HUES48 (cell line): Measurements from ENCODE around the gene WNT5B.
"Not testable (repeated sequence)": the region's sequence is repeated elsewhere in the genome, so short reads cannot be mapped to it uniquely, and the experiment has no call there.

ENCODE experiments used
- H3K27ac ChIP-seq: one replicate; pipeline ENCODE4 v1.7.0; 2013; ENCODE audit warnings: low read depth, low read length, inconsistent platforms
- H3K27me3 ChIP-seq: 2 replicates; pipeline ENCODE4 v1.6.1; 2013; ENCODE audit warnings: mild to moderate bottlenecking, low read length; ENCODE audit not compliant: control insufficient read depth, insufficient read depth
- H3K36me3 ChIP-seq: 2 replicates; pipeline ENCODE4 v1.6.1; 2013; ENCODE audit warnings: low read length; ENCODE audit not compliant: control insufficient read depth, insufficient read depth
- H3K4me1 ChIP-seq: 2 replicates; pipeline ENCODE4 v1.6.1; 2013; ENCODE audit warnings: mild to moderate bottlenecking, low read length; ENCODE audit not compliant: control insufficient read depth, insufficient read depth
- H3K4me3 ChIP-seq: 2 replicates; pipeline ENCODE4 v1.5.1; 2013; ENCODE audit warnings: mild to moderate bottlenecking, low read depth, low read length
- H3K9ac ChIP-seq: 2 replicates; pipeline ENCODE4 v1.6.1; 2013; ENCODE audit warnings: mild to moderate bottlenecking, low read depth, low read length, moderate library complexity
- H3K9me3 ChIP-seq: 2 replicates; pipeline ENCODE4 v1.6.1; 2013; ENCODE audit warnings: low read length; ENCODE audit not compliant: control insufficient read depth, insufficient read depth

Gene WNT5B

GRCh38 chr12:1591034-1591433, 38.0 kb upstream of the WNT5B start:
- no peaks in the 10 kb centered on the region for H3K36me3 ChIP-seq
- H3K27me3 ChIP-seq = peaks cover 84% of the 10 kb centered on the region
- H3K9ac ChIP-seq = no peak overlapping the region
- H3K9me3 ChIP-seq = no peaks in the 10 kb centered on the region
- peaks cover 58% of the 10 kb centered on the region for H3K4me1 ChIP-seq
- H3K4me3 ChIP-seq = peak overlapping the region; percentile 60
- peak overlapping the region; percentile 88 for H3K27ac ChIP-seq

GRCh38 chr12:1591543-1591942, 37.5 kb upstream of the WNT5B start:
- Histone ChIP-seq H3K27me3 (peaks cover 84% of the 10 kb centered on the region), H3K27ac (peak overlapping the region; percentile 48), H3K9ac (no peak overlapping the region), H3K4me1 (peaks cover 58% of the 10 kb centered on the region), H3K36me3 (no peaks in the 10 kb centered on the region), H3K9me3 (no peaks in the 10 kb centered on the region), H3K4me3 (peak overlapping the region; percentile 60; the same call in 1 of the 2 replicates)

- Histone ChIP-seq H3K9me3 (no peaks in the 10 kb centered on the region), H3K4me1 (peaks cover 53% of the 10 kb centered on the region), H3K27ac (peak overlapping the region; percentile 50), H3K27me3 (peaks cover 80% of the 10 kb centered on the region), H3K36me3 (no peaks in the 10 kb centered on the region), H3K4me3 (peak overlapping the region; percentile 73), H3K9ac (no peak overlapping the region)
Measured at GRCh38 chr12:1592444-1593173, 36.4 kb upstream of the WNT5B start.

DNA sequence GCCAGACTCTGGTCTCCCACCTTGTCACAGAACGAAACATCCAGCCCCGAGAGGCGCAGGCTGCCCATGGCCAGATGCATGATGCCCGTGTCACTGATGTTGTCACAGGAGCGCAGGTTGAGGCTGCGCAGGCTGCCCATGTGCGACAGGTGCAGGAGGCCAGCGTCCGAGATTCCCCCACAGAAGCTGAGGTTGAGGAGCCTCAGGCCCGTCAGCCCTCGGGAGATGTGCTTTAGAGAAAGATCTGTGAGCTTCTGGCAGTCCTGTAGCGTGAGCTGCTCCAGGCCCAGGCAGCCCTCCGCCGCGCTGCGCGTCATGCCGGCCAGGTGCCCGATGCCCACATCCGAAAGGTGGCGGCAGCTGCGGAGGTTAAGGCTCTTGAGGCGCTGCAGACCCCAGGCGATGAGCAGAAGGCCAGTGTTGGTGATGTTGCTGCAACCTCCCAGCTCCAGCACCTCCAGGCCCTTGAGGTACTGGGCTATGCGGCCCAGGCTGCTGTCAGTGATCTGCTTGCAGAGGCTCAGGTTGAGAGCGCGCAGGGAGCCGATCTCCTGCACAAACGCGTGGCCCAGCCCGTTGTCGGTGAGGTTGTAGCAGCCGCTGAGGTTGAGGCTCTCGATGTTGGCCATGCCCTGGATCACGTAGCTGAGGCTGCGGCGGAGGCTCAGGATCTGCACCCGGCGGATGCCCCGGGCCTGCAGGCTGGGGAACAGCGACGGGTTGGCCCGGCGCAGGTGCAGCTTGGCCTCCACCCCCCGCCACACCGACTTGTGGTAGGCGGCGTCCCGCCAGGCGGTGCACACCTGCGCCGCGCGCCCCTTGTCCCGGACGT, 35.6 kb upstream of the WNT5B start:
- H3K4me1 ChIP-seq = peaks cover 47% of the 10 kb centered on the region

DNA sequence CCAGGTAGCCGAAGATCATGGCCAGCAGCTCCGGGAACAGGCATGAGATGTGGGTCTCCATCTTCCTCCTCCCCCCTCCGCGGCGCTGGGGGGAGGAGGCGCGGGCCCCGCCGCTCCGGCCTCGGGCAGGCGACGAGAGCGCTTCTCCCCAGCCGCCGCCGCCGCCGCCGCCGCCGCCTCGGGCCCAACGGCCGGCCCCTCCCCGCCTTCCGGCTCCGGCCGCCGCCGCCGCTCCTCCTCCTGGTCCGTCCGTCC, 35.1 kb upstream of the WNT5B start:
- H3K27ac ChIP-seq = peak overlapping the region; percentile 50
- H3K27me3 ChIP-seq = peaks cover 70% of the 10 kb centered on the region
- H3K9me3 ChIP-seq = no peaks in the 10 kb centered on the region
- H3K9ac ChIP-seq = no peak overlapping the region
- H3K4me3 ChIP-seq = peak overlapping the region; percentile 73
- H3K36me3 ChIP-seq = no peaks in the 10 kb centered on the region
- peaks cover 42% of the 10 kb centered on the region for H3K4me1 ChIP-seq

More for the DNA sequence above, 35.6 kb upstream of the WNT5B start:
- no peaks in the 10 kb centered on the region for H3K36me3 ChIP-seq
- peaks cover 75% of the 10 kb centered on the region for H3K27me3 ChIP-seq
- peak overlapping the region; percentile 50 for H3K27ac ChIP-seq
- no peak overlapping the region for H3K9ac ChIP-seq
- peak overlapping the region; percentile 73 for H3K4me3 ChIP-seq
- H3K9me3 ChIP-seq = no peaks in the 10 kb centered on the region

GRCh38 chr12:1594261-1595025, 34.6 kb upstream of the WNT5B start, which contains the start of gene FBXL14:
Gene FBXL14, minus strand, starts transcription at chr12:1594581. Its CDS starts 515 bp downstream, at chr12:1594066.
- Histone ChIP-seq H3K9me3 (no peaks in the 10 kb centered on the region), H3K27me3 (peaks cover 65% of the 10 kb centered on the region), H3K36me3 (no peaks in the 10 kb centered on the region), H3K4me1 (peaks cover 40% of the 10 kb centered on the region), H3K27ac (peak within 1 kb of the TSS; percentile 91), H3K9ac (no peak within 1 kb of the TSS), H3K4me3 (peak within 1 kb of the TSS; percentile 73)

- Histone ChIP-seq H3K4me3 (peak overlapping the region; percentile 73), H3K9me3 (no peaks in the 10 kb centered on the region), H3K9ac (no peak overlapping the region), H3K4me1 (peaks cover 34% of the 10 kb centered on the region), H3K27me3 (peaks cover 58% of the 10 kb centered on the region), H3K36me3 (no peaks in the 10 kb centered on the region), H3K27ac (no peak overlapping the region)
Measured at GRCh38 chr12:1595026-1595561, 33.9 kb upstream of the WNT5B start.

DNA sequence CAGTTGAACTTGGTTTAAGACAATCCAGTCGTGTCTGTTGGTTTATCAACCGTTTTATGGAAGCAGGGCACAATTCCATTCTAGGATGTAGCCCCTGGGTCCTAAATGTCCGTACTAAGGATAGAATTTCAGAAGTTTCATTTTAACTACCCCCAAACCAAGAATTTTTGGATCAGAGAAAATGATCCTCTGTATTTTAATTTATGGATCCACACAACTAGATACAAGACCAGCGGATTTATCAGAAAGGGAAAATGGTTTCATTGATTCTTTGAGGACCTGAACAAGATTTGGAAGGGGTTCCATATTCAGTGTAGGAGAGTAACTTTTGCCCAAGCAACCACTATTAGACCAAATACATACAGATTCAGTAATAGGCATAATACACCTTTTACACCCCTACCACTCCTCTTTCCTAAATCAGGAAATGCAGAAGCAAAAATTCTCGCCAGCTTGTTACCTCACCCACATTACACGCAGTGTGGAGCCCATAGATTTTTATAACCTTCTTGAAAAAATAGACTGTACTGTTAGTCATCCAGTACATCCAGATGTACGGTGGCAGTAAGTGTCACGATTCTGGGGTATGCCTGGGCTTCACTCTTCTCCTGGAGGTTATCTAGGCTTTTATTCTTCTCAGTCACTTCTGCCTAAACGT, 33.2 kb upstream of the WNT5B start:
- Histone ChIP-seq H3K4me3 (peak overlapping the region; percentile 73), H3K4me1 (peaks cover 31% of the 10 kb centered on the region), H3K36me3 (no peaks in the 10 kb centered on the region), H3K9ac (no peak overlapping the region), H3K27me3 (peaks cover 51% of the 10 kb centered on the region), H3K27ac (no peak overlapping the region), H3K9me3 (no peaks in the 10 kb centered on the region)

DNA sequence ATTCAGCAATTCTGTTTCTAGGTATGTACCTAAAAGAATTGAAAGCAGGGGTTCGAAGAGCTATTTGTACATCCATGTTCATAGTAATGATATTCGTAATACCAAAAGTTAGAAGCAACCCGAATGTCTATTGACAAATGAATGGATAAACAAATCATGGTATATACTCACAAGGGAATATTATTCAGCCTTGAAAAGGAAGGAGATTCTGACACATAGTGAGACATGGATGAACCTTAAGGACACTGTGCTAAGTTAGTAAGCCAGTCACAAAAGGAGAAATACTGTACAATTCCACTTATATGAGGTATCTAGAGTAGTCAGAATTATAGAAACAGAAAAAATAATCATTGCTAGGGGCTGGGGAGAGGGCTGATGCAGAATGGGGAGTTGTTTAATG, 30.3 kb upstream of the WNT5B start:
- Histone ChIP-seq H3K36me3 (no peaks in the 10 kb centered on the region), H3K4me3 (no peak overlapping the region), H3K4me1 (peaks cover 9% of the 10 kb centered on the region), H3K9me3 (no peaks in the 10 kb centered on the region), H3K27ac (no peak overlapping the region), H3K27me3 (peaks cover 22% of the 10 kb centered on the region), H3K9ac (no peak overlapping the region)

DNA sequence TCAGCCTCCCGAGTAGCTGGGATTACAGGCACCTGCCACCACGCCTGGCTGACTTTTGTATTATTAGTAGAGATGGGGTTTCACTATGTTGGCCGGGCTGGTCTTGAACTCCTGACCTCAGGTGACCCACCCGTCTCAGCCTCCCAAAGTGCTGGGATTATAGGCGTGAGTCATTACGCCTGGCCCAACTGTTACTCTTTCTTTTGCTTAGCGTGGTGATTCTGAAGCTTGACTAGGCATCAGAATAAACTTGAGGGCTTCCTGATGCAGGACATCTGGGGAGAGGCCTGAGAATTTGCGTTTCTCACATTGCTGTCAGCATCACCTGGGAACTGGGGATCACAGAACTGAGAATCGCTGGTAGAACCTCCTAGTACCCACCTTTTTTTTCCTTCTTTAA, 26.3 kb upstream of the WNT5B start:
- H3K9ac ChIP-seq, H3K27ac ChIP-seq, H3K36me3 ChIP-seq, H3K4me3 ChIP-seq, H3K9me3 ChIP-seq: not testable (repeated sequence)
- H3K27me3 ChIP-seq = peaks cover 22% of the 10 kb centered on the region
- peaks cover 11% of the 10 kb centered on the region for H3K4me1 ChIP-seq
